ENCODE measurements around the gene NNAT. TPM values are rescaled to one million over a fixed set of nuclear protein-coding genes. Genes with fewer than 3 reads are reported as not detected.

NNAT gene
- total and polyA plus RNA-seq, 2 of the 8 experiments (the other 6 are each of a cell fraction or from before 2014, with no cell fraction given), result 66.8 to 175 TPM

GRCh38 chr20:37479925-37480691, 40.9 kb upstream of the NNAT start (continued):
- TF ChIP-seq CTCF (IDR thresholded peaks at IDR 0.05; ENCODE audit: control extremely low read depth in 1 of 3, insufficient read depth in 1 of 3, low read depth in 1 of 3, low read length in 3 of 3), result no peak
- no peak for TF ChIP-seq ASH2L (IDR thresholded peaks at IDR 0.05; ENCODE audit: low read length)
- TF ChIP-seq USF2 (IDR thresholded peaks at IDR 0.05; ENCODE audit: low read length), result no peak
- no peak for TF ChIP-seq FOSL1 (IDR thresholded peaks at IDR 0.05; ENCODE audit: insufficient read depth, low read depth, low read length)
- no peak for TF ChIP-seq ZNF274 (IDR thresholded peaks at IDR 0.05; ENCODE audit: borderline replicate concordance, extremely low read depth, low read length)
- no peak for TF ChIP-seq MAFK (IDR thresholded peaks at IDR 0.05; ENCODE audit: low read depth, low read length)
- no peak for TF ChIP-seq GABPA (IDR thresholded peaks at IDR 0.05; ENCODE audit: borderline replicate concordance, insufficient read depth, low read length)
